Measurements from ENCODE around the gene CDC42BPA. TPM values are rescaled to one million over a fixed set of nuclear protein-coding genes. Genes with fewer than 3 reads are reported as not detected.

Gene CDC42BPA
- total and polyA plus RNA-seq, 2 of the 13 experiments (the other 11 are each of a cell fraction or from before 2014, with no cell fraction given), result 6.5 to 16.0 TPM

DNA sequence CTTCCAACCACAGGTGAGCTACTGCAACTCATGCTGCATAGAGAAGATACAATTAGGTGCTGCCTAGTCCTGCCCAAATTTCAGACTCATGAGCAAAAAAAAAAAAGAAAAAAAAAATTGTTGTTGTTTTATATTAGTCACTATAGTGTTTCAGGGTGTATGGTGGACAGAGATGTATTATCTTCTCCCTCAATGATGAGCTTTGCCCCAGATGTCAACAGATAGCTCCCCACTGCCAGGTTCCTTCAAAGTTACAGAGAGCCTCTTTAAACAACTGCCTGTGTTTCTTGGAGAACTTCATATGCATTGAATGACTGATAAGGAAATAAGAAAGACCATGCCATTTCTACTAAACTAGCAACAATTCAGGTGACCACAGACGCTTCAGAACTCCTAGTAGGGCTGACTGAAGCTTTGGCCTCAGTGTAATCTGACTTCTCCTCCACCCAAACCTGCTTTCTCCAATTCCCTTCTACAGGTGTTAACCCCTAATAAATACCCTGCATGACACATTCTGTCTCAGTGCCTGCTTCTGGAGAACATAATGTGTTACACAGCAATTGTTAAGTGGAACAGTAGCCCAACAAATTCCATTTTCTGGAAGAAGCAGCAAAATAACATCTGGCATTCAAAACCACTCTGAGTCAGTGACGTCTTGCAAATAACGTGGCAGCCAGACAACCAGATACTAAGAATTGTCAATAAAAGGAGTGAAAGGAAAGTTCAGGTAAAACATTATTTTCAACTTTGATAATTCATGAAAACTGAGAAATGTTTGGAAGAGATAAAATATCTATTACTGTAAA is 147.7 kb downstream of the CDC42BPA start:
- Histone ChIP-seq H3K4me1 (ENCODE audit: insufficient read depth, low read length) (no peaks in the 10 kb centered on the region), H2AFZ (ENCODE audit: low read length) (no peak overlapping the region), H3K4me2 (ENCODE audit: low read depth, low read length) (no peak overlapping the region), H3K9ac (ENCODE audit: insufficient read depth, low read depth, low read length) (no peak overlapping the region), H3K27ac (ENCODE audit: extremely low read length, insufficient read depth, low read length) (no peak overlapping the region), H3K4me3 (replicated peaks in 1 of 3; ENCODE audit: insufficient read depth in 1 of 3, low read depth in 2 of 3, low read length in 3 of 3) (no peak overlapping the region), H3K36me3 (replicated peaks in 1 of 2; ENCODE audit: control insufficient read depth in 1 of 2, insufficient read depth in 2 of 2, low read length in 2 of 2) (no peaks in the 10 kb centered on the region), H3K27me3 (ENCODE audit: control insufficient read depth in 1 of 2, insufficient read depth in 2 of 2, low read length in 2 of 2) (no peaks in the 10 kb centered on the region), H3K79me2 (ENCODE audit: insufficient read depth, low read length) (no peaks in the 10 kb centered on the region), H4K20me1 (ENCODE audit: insufficient read depth, low read length) (no peaks in the 10 kb centered on the region), H3K9me3 (ENCODE audit: low read length) (no peaks in the 10 kb centered on the region)
- FAIRE-seq (no peak), DNase-seq (ENCODE audit: low spot score) (no peak), ATAC-seq (no peak)
- no TSS peak for BruUV-seq (replicated peaks)
- 99% methylated on average over 3 of the region's 3 CpGs for WGBS (ENCODE audit: low lambda C conversion rate)
- ChIA-PET CTCF (ENCODE audit: low intra/inter-chr PET ratio, low total read pairs) (no interaction called here), POLR2A (no interaction called here)
- TF ChIP-seq MTA3 (CRISPR knock-in tag; IDR thresholded peaks at IDR 0.05), result no peak
- no peak for TF ChIP-seq MLLT10 (CRISPR knock-in tag; IDR thresholded peaks at IDR 0.05)
- no peak for TF ChIP-seq RFX3 (CRISPR knock-in tag; IDR thresholded peaks at IDR 0.05)
- TF ChIP-seq MIXL1 (CRISPR knock-in tag; IDR thresholded peaks at IDR 0.05), result no peak
- TF ChIP-seq ZNF180 (CRISPR knock-in tag; IDR thresholded peaks at IDR 0.05; ENCODE audit: borderline replicate concordance, low read depth), result no peak
- intact Hi-C loops (cut with micrococcal nuclease; ENCODE audit: unreplicated experiment), result no loop called here
- in situ Hi-C loops (cut with HindIII; ENCODE audit: extremely low pct_ligation_motif_present, low pct_unique_long_range_greater_than_20kb), result no loop called here

DNA sequence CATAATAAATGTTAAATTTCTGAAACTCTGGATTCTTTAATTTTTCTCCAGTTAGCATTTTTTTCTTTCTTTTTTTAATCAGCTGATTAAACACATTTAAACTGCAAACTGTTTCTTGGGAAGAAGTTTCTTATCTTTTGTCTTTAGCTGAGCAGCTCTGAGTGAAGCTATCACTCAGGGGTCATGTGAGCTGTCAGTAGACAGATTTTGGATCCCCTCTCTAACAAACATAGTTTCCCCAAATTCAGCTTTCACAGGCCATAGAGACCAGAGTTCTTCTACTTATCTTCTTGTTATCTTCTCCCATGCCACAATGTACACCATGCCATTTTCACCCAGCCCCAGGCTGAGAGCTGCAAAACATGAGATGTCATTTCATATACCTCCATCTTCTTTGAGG is 148.9 kb downstream of the CDC42BPA start:
- Histone ChIP-seq H3K4me2 (ENCODE audit: low read depth, low read length) (no peak overlapping the region), H3K9ac (ENCODE audit: insufficient read depth, low read depth, low read length) (no peak overlapping the region), H3K27me3 (ENCODE audit: control insufficient read depth in 1 of 2, insufficient read depth in 2 of 2, low read length in 2 of 2) (no peaks in the 10 kb centered on the region), H3K4me3 (replicated peaks in 1 of 3; ENCODE audit: insufficient read depth in 1 of 3, low read depth in 2 of 3, low read length in 3 of 3) (no peak overlapping the region), H3K4me1 (ENCODE audit: insufficient read depth, low read length) (no peaks in the 10 kb centered on the region), H3K36me3 (replicated peaks in 1 of 2; ENCODE audit: control insufficient read depth in 1 of 2, insufficient read depth in 2 of 2, low read length in 2 of 2) (no peaks in the 10 kb centered on the region), H3K9me3 (ENCODE audit: low read length) (no peaks in the 10 kb centered on the region), H2AFZ (ENCODE audit: low read length) (no peak overlapping the region), H3K79me2 (ENCODE audit: insufficient read depth, low read length) (no peaks in the 10 kb centered on the region), H3K27ac (ENCODE audit: extremely low read length, insufficient read depth, low read length) (no peak overlapping the region), H4K20me1 (ENCODE audit: insufficient read depth, low read length) (no peaks in the 10 kb centered on the region)
- no peak for FAIRE-seq
- intact Hi-C loops (cut with micrococcal nuclease; ENCODE audit: unreplicated experiment) (loop anchor here (10.0 kb wide), 1 partner anchor 145 kb away; the partner anchor contains the start of gene CDC42BPA), in situ Hi-C loops (cut with HindIII; ENCODE audit: extremely low pct_ligation_motif_present, low pct_unique_long_range_greater_than_20kb) (no loop called here)
- no peak for DNase-seq (ENCODE audit: low spot score)
- ChIA-PET CTCF (ENCODE audit: low intra/inter-chr PET ratio, low total read pairs) (no interaction called here), POLR2A (no interaction called here)
- TF ChIP-seq SAP130 (CRISPR knock-in tag; IDR thresholded peaks at IDR 0.05; ENCODE audit: low read depth), result no peak
- TF ChIP-seq ZNF841 (CRISPR knock-in tag; IDR thresholded peaks at IDR 0.05; ENCODE audit: borderline replicate concordance), result no peak
- TF ChIP-seq CHD4 (IDR thresholded peaks at IDR 0.05; ENCODE audit: borderline replicate concordance, low read length), result no peak
- TF ChIP-seq ZNF121 (CRISPR knock-in tag; IDR thresholded peaks at IDR 0.05), result no peak
- no peak for TF ChIP-seq ZFP1 (CRISPR knock-in tag; IDR thresholded peaks at IDR 0.05)
- TF ChIP-seq ZFX (CRISPR knock-in tag; IDR thresholded peaks at IDR 0.05; ENCODE audit: low read depth), result no peak
- TF ChIP-seq ZNF674 (CRISPR knock-in tag; IDR thresholded peaks at IDR 0.05; ENCODE audit: low read depth), result no peak
- TF ChIP-seq ZNF670 (CRISPR knock-in tag; IDR thresholded peaks at IDR 0.05; ENCODE audit: borderline replicate concordance), result no peak
- TF ChIP-seq, protein P1, sequence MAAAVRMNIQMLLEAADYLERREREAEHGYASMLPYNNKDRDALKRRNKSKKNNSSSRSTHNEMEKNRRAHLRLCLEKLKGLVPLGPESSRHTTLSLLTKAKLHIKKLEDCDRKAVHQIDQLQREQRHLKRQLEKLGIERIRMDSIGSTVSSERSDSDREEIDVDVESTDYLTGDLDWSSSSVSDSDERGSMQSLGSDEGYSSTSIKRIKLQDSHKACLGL (CRISPR knock-in tag; IDR thresholded peaks at IDR 0.05), result no peak
- no peak for TF ChIP-seq RFX1 (IDR thresholded peaks at IDR 0.05)
- ATAC-seq, result no peak
- no TSS peak for BruUV-seq (replicated peaks)
